Head of caudate nucleus (tissue), 42 donors: ENCODE measurements around the gene RAPH1.
A peak's percentile ranks its signal among the peaks of the same experiment; 100 is the strongest.
"Not testable (repeated sequence)": the region's sequence is repeated elsewhere in the genome, so short reads cannot be mapped to it uniquely, and the experiment has no call there.

ENCODE experiments used
- DNase-seq, 42 donors: peaks; one replicate each; pipeline versions ENCODE4 v3.0.0 to v3.0.0-alpha.2; 2020 to 2021; ENCODE audit warnings: mixed read lengths in 7 of 42
- intact Hi-C: fragments of 100-400 bp; cut with DNase I; formaldehyde crosslinking; loops from one replicate; pipeline ENCODE4 v1.15.0; 2022

Gene RAPH1

GRCh38 chr2:203551778-203552177 is 16.7 kb upstream of the RAPH1 start:
- DNase-seq: peak in 6 of 42 donors; percentile 4 to 45 (median 26)
- intact Hi-C loops: no loop called here

GRCh38 chr2:203550266-203550665 is 15.2 kb upstream of the RAPH1 start:
- intact Hi-C loops: no loop called here
- DNase-seq: no peak

GRCh38 chr2:203549406-203549805 is 14.3 kb upstream of the RAPH1 start:
- intact Hi-C loops: no loop called here
- no peak for DNase-seq

GRCh38 chr2:203548887-203549286 is 13.8 kb upstream of the RAPH1 start:
- no peak for DNase-seq
- intact Hi-C loops: no loop called here

GRCh38 chr2:203547356-203547755 is 12.3 kb upstream of the RAPH1 start:
- no peak for DNase-seq
- intact Hi-C loops: no loop called here

GRCh38 chr2:203544402-203544801 is 9.3 kb upstream of the RAPH1 start:
- DNase-seq: no peak
- intact Hi-C loops: no loop called here

GRCh38 chr2:203543898-203544328 is 8.8 kb upstream of the RAPH1 start:
- no peak for DNase-seq
- intact Hi-C loops: no loop called here

- intact Hi-C loops, DNase-seq: not testable (repeated sequence)
Measured at GRCh38 chr2:203540598-203540997, 5.5 kb upstream of the RAPH1 start.

GRCh38 chr2:203538237-203538636 is 3.1 kb upstream of the RAPH1 start:
- intact Hi-C loops, DNase-seq: not testable (repeated sequence)

GRCh38 chr2:203536586-203536951 is 1.5 kb upstream of the RAPH1 start:
- intact Hi-C loops, DNase-seq: not testable (repeated sequence)

GRCh38 chr2:203535784-203536585 is 884 bp upstream of the RAPH1 start:
- intact Hi-C loops: loop anchor here (2.0 kb wide), 1 partner anchor 115 kb away; no protein-coding TSS in a partner anchor

GRCh38 chr2:203534621-203535077 is 452 bp downstream of the RAPH1 start:
- peak in 31 of 42 donors; percentile 3 to 52 (median 24) for DNase-seq
- intact Hi-C loops: loop anchor here (2.0 kb wide), 1 partner anchor 116 kb away; no protein-coding TSS in a partner anchor

More at GRCh38 chr2:203535784-203536585, 884 bp upstream of the RAPH1 start:
- DNase-seq: no peak

GRCh38 chr2:203533676-203534591 is 1.2 kb downstream of the RAPH1 start:
- peak in 12 of 42 donors; percentile 2 to 45 (median 21) for DNase-seq
- intact Hi-C loops: loop anchor here (2.0 kb wide), 1 partner anchor 117 kb away; no protein-coding TSS in a partner anchor

- intact Hi-C loops: no loop called here
- peak in 18 of 42 donors; percentile 9 to 55 (median 27) for DNase-seq
Measured at GRCh38 chr2:203532957-203533658, 2.0 kb downstream of the RAPH1 start.

GRCh38 chr2:203527719-203528118 is 7.4 kb downstream of the RAPH1 start:
- intact Hi-C loops: no loop called here
- DNase-seq: no peak

GRCh38 chr2:203513268-203513667 is 21.8 kb downstream of the RAPH1 start:
- DNase-seq, intact Hi-C loops: not testable (repeated sequence)

GRCh38 chr2:203510941-203511305 is 24.2 kb downstream of the RAPH1 start:
- DNase-seq: no peak
- intact Hi-C loops: no loop called here

GRCh38 chr2:203510256-203510940 is 24.7 kb downstream of the RAPH1 start:
- no peak for DNase-seq
- intact Hi-C loops: no loop called here
